Fibroblast of the conjunctiva (primary cell): ENCODE results near the gene FBXW10.
"Not testable (repeated sequence)": the region's sequence is repeated elsewhere in the genome, so short reads cannot be mapped to it uniquely, and the experiment has no call there.

Source experiments
- DNase-seq: peaks from one replicate; pipeline ENCODE4 v3.0.0-alpha.2; 2010; ENCODE audit warnings: low read depth

Gene FBXW10

DNA sequence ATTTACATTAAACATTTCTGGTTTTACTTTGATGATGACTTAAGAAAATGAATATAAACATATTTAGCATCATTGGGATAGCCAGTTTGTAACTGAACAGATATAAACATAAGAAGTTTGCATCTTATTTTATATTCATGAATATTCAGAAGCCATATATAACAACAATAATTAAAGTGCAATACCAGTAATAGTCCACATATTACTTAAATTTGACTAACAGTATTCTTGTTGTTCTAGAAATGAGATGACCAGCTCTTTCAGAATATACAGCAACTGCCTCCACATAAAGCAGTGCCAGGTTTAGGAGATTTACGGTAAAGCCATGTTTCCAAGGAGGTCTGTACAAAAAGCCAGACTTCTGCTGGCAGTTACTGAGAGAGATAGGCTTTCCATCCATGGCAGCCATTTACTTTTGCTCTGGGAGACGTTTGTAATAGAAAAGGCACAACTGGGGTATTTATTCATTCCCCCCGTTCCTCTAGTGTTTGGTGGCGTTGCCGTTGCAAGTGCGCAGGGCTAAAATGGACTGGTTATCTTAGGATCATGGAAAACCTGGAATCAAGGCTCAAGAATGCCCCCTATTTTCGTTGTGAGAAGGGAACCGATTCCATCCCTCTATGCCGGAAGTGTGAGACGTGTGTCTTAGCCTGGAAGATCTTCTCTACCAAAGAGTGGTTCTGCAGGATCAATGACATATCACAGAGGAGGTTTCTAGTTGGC lies at the start of gene FBXW10:
Gene FBXW10 (plus strand): TSS at position 356 of the 723 bp plus-strand sequence. CDS start 191 bp downstream, at position 547.
- not testable (repeated sequence) for DNase-seq

DNA sequence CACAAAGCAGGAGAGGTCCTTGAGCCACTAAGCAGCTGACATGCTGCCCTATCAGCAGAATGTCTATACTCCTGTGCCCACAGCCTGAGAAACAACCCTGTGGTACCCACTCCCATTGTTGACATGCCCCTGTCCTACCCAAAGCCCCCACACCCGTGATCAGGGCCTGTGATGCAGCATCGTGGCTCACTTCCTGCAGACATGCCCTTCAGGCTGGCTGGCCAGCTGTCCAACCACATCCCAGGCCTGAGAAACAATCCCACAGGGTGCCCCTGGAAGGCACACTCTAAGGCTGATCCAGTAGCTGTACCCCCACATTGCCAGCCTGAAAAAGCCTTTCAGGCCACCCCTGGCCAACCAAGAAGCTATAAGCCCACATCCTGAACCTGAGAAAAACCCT lies 48.7 kb upstream of the FBXW10 start:
- not testable (repeated sequence) for DNase-seq

- DNase-seq, result not testable (repeated sequence)
Observed at GRCh38 chr17:18698473-18699103, 45.3 kb upstream of the FBXW10 start.

DNA sequence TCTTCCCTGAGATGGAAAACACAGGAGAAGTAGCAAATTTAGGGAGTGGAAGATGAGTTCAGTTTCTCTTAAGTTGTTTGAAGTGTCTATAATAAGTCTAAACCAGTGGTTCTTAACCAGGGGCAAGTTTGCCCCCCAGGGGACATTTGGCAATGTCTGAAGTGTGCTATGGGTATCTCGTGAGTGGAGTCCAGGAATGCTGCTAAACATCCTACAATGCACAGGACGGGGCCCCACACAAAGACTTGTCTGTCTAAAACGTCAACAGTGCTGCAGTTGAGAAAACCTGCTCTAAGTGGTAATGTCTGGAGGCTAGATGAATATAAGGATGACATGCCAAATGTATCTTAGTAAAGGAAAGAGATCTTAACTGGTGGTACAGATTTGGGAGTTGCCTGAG lies 37.9 kb upstream of the FBXW10 start:
- not testable (repeated sequence) for DNase-seq

GRCh38 chr17:18708215-18708614 lies 35.6 kb upstream of the FBXW10 start:
- DNase-seq, result not testable (repeated sequence)

DNA sequence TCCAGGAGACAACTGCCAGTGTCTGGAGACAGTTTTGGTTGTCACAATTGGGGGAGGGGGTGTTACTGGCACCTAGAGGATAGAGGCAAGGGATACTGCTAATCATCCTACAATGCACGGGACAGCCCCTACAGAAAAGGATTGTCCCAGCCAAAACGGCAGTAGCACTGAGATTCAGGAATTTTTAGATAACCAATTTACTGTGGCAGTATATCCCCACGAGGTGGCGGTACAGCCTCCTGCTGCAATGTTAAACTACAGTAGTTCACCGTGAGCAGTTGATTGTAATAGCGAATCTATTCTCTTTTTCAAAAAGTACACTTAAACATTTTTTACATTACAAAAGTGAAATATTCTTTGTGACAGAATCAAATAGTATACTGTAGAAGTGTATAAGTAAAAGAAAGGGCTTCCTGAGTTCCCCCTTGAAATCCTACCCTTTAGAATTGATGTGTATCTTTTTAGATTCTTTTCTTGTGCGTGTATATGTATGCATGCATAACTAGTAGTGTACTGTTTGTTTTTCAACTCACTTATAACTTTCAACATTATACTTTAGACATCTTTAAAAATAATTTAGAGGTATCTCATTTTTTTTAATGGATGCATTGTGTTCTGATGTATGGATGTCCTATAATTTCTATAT lies 31.4 kb upstream of the FBXW10 start:
- DNase-seq, result peak; percentile 43

DNA sequence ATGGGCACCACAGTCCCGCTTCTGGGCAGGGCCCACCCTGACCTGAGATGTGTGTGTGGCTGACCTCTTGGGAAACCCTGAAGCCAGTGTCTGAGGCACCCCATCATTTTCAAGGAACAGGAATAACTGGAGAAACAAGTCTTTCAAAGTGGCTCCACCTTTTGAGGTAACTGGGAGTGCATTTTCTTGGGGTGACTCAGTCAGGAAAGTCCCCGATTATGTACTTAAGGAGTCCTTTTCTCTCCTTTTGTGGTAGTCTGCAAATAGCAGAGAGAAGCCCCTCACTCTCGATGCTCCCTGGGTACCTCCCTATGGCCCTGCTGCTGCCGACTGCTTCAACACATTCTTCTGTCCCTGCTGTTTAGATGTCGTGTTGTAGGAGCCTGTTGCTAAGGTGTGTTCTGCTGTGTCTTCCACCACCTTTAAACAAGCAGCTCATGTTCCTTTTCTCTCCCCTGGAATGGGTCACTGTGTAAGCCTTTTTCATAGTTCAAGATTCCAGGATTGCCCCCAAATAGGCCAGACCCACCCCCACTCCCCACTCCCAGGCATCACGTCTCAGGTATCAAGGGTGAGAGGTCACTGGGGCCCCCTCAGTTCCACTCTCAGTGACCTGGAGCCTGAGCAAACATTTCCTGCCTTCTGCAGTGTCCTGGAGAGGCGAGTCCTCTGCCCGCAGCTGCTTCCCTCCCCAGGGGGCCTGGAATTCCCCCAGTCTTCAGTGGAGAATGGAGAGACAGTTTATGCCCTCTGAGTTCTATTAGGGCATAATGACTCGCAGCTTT lies 25.0 kb upstream of the FBXW10 start:
- DNase-seq, result not testable (repeated sequence)

GRCh38 chr17:18719428-18720110 lies 24.3 kb upstream of the FBXW10 start:
- DNase-seq, result not testable (repeated sequence)

DNA sequence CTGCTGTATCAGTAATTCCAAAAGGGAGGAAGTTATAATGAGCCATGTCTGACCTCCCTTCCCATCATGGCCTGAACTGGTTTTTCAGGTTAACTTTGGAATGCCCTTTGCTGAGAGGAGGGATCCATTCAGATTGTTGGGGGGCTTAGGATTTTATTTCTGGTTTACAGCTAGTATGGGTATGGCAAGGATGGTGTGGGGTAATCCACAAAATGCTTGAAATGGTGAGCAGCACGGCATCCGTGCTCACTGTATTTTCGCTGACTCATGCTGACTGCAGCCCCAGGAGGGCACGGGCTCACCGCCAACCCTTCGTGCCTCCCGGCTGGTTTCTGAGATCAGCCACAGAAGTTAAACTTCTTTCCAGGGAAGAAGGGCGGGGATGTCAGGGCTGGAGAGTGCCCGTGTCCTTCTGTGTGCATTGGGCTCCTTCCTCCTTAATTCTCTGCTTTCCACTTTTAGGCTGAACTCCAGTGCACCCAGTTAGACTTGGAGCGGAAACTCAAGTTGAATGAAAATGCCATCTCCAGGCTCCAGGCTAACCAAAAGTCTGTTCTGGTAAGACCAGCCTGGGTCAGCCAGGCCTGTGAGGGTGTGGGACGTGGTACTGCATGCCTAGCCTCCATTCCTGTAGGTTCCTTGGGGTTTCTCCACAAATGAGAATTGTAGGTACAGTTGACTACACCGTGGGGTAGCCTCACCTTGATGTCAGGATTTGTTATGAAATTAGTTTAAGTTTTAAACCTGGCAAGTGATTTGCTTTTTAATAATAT lies 21.9 kb upstream of the FBXW10 start:
- not testable (repeated sequence) for DNase-seq

- DNase-seq, result not testable (repeated sequence)
Observed at GRCh38 chr17:18722612-18723011, 21.2 kb upstream of the FBXW10 start.

- not testable (repeated sequence) for DNase-seq
Observed at GRCh38 chr17:18723509-18723908, 20.3 kb upstream of the FBXW10 start.

- DNase-seq, result not testable (repeated sequence)
Observed at GRCh38 chr17:18732438-18732837, 11.4 kb upstream of the FBXW10 start.

DNA sequence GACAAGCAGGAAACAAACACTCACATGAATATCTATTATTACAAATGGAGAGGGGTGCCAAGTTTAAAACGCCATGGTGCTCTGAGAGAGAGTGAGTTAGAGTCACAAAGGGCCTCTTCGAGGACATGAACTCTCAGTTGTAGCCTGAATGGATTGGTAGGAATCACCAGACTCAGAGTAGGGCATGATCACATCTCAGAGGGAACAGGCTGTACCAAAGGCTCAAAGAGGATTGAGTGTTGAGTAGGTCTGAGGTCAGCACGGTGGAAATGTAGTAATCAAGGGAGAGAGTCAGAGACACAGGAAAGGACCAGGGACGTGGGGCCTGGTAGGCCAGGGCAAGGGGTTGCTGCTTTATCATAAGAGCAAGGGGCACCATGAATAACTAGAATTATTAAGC lies 10.5 kb upstream of the FBXW10 start:
- not testable (repeated sequence) for DNase-seq

DNA sequence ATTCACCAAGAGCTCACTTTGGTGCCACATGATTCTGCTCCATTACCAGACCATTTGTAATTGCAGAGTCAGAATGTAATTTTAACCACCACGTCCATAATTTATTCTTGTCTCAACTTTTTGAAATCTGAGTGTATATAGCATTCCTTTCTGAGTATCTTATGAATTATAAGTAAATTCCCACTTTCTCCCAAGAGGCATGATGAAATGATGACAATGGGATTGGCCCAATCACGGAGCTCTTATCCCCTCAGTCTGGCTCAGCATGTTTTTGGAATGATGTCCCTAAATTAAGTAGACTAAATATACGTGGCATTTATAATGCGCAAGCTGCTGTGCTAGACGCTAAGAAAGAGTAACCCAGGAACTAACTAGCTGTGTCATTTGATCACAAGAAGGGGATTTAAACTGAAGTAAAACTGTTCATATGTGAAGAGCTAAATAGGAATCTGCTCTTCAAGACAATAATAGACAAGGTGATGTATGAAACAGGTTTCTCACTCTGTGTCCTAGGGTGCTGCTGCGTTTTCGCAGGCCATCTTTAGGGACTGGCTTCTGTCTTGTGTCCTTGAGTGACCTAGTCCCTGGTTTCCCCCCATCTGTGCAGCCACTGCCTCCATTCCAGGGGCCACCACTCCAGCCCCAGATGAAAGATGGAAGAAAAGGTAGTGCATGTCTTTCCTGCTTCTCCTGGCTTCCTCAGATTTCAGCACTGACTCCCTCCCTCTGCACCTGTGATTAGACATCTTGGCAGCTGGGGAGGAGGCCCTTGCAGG lies 4.0 kb upstream of the FBXW10 start:
- not testable (repeated sequence) for DNase-seq

- not testable (repeated sequence) for DNase-seq
Observed at GRCh38 chr17:18741228-18741627, 2.6 kb upstream of the FBXW10 start.

DNA sequence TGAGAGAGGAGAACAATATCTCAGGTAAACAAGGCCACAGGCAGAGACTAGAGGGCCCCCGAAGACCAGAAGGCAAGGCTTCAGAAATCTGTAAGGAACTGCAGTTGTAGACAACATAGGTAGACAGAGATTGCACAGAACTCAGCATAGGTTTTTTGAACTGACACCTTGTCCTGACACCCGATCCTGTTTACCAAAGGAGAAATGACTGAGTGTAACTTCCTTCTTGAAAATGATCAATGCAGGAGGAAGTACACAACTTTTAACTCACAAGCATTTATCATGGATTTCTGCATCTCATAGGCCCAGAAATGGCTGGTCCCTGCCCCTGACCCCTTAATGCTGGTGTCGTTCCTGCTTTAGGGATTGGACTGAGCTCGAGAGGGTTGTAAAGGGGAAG lies 872 bp downstream of the FBXW10 start:
- not testable (repeated sequence) for DNase-seq

DNA sequence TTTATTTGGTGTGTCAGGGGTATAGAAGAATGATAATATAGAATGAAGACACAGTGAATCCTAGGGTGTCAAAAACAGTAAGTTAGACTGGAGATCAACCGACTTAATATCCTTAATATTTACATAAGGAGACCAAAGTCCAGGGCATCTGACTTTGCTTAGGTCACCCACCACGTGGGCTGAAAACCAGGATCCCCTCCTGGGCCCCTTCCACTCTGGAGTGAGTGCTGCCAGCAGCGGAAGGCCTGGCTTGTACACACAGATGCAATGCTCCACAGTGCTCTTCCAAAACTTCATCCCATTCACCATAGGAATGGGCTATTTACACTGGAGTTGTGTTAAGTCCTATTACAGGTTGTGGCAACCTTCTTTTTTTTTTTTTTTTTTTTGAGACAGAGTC lies 2.7 kb downstream of the FBXW10 start:
- not testable (repeated sequence) for DNase-seq

DNA sequence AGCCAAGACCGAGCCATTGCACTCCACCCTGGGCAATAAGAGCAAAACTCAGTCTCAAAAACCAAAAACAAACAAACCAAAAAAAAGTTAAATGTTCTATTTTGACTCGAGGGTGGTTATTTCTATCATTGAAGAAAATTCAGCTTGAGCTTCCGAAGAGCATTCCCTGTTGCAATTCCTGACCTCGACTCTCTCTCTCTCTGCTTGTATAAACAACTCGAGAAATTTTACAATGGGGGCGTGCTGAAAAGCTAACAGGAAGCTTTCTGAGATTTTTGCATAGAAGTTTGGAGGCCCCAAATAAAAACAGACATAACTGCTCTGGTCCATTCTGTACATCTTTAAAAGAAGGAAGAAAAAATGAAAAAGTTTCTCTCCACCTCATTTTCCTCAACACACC lies 3.6 kb downstream of the FBXW10 start:
- not testable (repeated sequence) for DNase-seq

GRCh38 chr17:18750242-18750641 lies 6.4 kb downstream of the FBXW10 start:
- not testable (repeated sequence) for DNase-seq
